ENCODE data around the gene STAT5B. TPM values are rescaled to one million over a fixed set of nuclear protein-coding genes. Genes with fewer than 3 reads are reported as not detected.

Gene STAT5B
- total RNA-seq, 1 donor from 2014 or later = 46.8 TPM

- no peak for DNase-seq (ENCODE audit: low spot score, unreplicated experiment)
- Mint-ChIP-seq H3K36me3 (ENCODE audit: insufficient read depth) (no peaks in the 10 kb centered on the region), H3K4me1 (ENCODE audit: low read depth) (no peaks in the 10 kb centered on the region), H3K27me3 (peaks cover 34% of the 10 kb centered on the region), H3K9me3 (ENCODE audit: low read depth) (no peaks in the 10 kb centered on the region), H3K4me3 (ENCODE audit: low read depth) (no peak overlapping the region), H3K27ac (no peak overlapping the region)
- TF ChIP-seq CTCF (IDR thresholded peaks at IDR 0.05; ENCODE audit: unreplicated experiment) = no peak
These were observed 18.5 kb upstream of the STAT5B start for GRCh38 chr17:42294469-42295398.

- no peak for TF ChIP-seq CTCF (IDR thresholded peaks at IDR 0.05; ENCODE audit: unreplicated experiment)
- Mint-ChIP-seq H3K4me3 (ENCODE audit: low read depth) (no peak overlapping the region), H3K9me3 (ENCODE audit: low read depth) (no peaks in the 10 kb centered on the region), H3K36me3 (ENCODE audit: insufficient read depth) (no peaks in the 10 kb centered on the region), H3K27ac (no peak overlapping the region), H3K27me3 (peaks cover 58% of the 10 kb centered on the region), H3K4me1 (ENCODE audit: low read depth) (peaks cover 1% of the 10 kb centered on the region)
- no peak for DNase-seq (ENCODE audit: low spot score, unreplicated experiment)
These were observed 14.9 kb upstream of the STAT5B start for GRCh38 chr17:42291129-42291528.

GRCh38 chr17:42290577-42290976 is 14.4 kb upstream of the STAT5B start:
- no peak overlapping the region for H3K27ac Mint-ChIP-seq
- peaks cover 1% of the 10 kb centered on the region for H3K4me1 Mint-ChIP-seq (ENCODE audit: low read depth)
- H3K9me3 Mint-ChIP-seq (ENCODE audit: low read depth) = no peaks in the 10 kb centered on the region
- DNase-seq (ENCODE audit: low spot score, unreplicated experiment) = no peak
- H3K27me3 Mint-ChIP-seq = peaks cover 60% of the 10 kb centered on the region
- H3K4me3 Mint-ChIP-seq (ENCODE audit: low read depth) = no peak overlapping the region
- no peak for TF ChIP-seq CTCF (IDR thresholded peaks at IDR 0.05; ENCODE audit: unreplicated experiment)
- H3K36me3 Mint-ChIP-seq (ENCODE audit: insufficient read depth) = no peaks in the 10 kb centered on the region

GRCh38 chr17:42289611-42290181 is 13.5 kb upstream of the STAT5B start:
- H3K4me1 Mint-ChIP-seq (ENCODE audit: low read depth) = peaks cover 1% of the 10 kb centered on the region
- peaks cover 57% of the 10 kb centered on the region for H3K27me3 Mint-ChIP-seq
- H3K4me3 Mint-ChIP-seq (ENCODE audit: low read depth) = no peak overlapping the region
- H3K36me3 Mint-ChIP-seq (ENCODE audit: insufficient read depth) = no peaks in the 10 kb centered on the region
- no peaks in the 10 kb centered on the region for H3K9me3 Mint-ChIP-seq (ENCODE audit: low read depth)
- H3K27ac Mint-ChIP-seq = no peak overlapping the region
- no peak for DNase-seq (ENCODE audit: low spot score, unreplicated experiment)
- no peak for TF ChIP-seq CTCF (IDR thresholded peaks at IDR 0.05; ENCODE audit: unreplicated experiment)

GRCh38 chr17:42288803-42289610 is 12.8 kb upstream of the STAT5B start:
- TF ChIP-seq CTCF (IDR thresholded peaks at IDR 0.05; ENCODE audit: unreplicated experiment) = no peak
- H3K27ac Mint-ChIP-seq = no peak overlapping the region
- H3K4me1 Mint-ChIP-seq (ENCODE audit: low read depth) = peaks cover 1% of the 10 kb centered on the region
- no peak overlapping the region for H3K4me3 Mint-ChIP-seq (ENCODE audit: low read depth)
- peaks cover 53% of the 10 kb centered on the region for H3K27me3 Mint-ChIP-seq
- no peaks in the 10 kb centered on the region for H3K9me3 Mint-ChIP-seq (ENCODE audit: low read depth)
- DNase-seq (ENCODE audit: low spot score, unreplicated experiment) = no peak
- no peaks in the 10 kb centered on the region for H3K36me3 Mint-ChIP-seq (ENCODE audit: insufficient read depth)

Data from progenitor cell of endocrine pancreas (in vitro differentiated cells).